PC-3 (cell line): Measurements from ENCODE around the gene RPP25.
A peak's percentile ranks its signal among the peaks of the same experiment; 100 is the strongest.

Experiments
- EZH2 ChIP-seq: fragments of 300-600 bp; sonication (generic); IDR thresholded peaks from one replicate; pipeline ENCODE4 v1.6.1; 2017; ENCODE audit warnings: antibody characterized with exemption, mild to moderate bottlenecking, low read length; ENCODE audit not compliant: unreplicated experiment
- TF ChIP-seq, protein P1 (sequence below): fragments of 300-600 bp; sonication (generic); conservative IDR thresholded peaks from 2 replicates; pipeline ENCODE4 v1.5.1; 2017; ENCODE audit warnings: antibody characterized with exemption, low read depth, mild to moderate bottlenecking, low read length

DNA sequence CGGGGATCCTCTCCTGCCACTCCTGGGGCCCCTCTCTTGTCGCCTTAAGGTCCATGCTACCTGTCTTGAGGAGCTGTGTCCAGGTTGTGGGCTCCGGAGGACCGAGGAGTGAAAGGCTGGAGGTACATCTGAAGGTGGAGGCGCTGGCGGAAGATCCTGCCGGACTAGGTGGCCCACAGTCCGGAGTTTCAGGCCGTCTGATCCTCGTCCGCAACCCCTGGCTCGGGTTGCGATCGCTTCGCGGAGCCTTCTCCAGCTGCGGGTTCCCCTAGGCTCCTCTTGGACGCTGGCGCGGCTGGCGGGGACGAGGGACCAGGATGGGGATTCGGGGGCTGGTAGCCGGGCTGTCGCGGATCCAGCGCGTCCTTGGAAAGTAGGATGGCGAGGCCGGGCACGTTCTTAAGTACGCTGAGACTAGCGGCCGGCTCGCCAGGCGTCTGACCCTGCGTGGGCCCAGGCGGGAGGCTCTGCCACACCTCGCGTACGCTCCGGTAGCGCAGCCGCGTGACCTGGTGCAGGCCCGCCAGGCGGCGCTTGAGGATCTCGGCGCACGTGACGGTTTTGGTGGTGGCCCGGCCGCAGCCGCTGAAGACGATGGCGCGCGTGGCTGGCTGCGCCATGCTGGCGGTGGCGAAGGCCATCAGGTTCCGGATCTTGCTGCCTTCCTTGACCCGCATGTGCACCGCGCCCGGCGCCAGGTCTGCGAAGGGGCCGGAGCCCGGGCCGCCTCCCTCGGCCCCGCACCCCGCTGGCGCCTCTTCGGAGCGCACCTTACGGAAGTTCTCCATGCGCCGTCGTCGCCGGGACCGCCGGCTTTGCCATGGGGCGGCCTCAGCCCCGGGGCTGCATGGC is 550 bp downstream of the RPP25 start:
- TF ChIP-seq EZH2: no peak
- TF ChIP-seq, protein P1, sequence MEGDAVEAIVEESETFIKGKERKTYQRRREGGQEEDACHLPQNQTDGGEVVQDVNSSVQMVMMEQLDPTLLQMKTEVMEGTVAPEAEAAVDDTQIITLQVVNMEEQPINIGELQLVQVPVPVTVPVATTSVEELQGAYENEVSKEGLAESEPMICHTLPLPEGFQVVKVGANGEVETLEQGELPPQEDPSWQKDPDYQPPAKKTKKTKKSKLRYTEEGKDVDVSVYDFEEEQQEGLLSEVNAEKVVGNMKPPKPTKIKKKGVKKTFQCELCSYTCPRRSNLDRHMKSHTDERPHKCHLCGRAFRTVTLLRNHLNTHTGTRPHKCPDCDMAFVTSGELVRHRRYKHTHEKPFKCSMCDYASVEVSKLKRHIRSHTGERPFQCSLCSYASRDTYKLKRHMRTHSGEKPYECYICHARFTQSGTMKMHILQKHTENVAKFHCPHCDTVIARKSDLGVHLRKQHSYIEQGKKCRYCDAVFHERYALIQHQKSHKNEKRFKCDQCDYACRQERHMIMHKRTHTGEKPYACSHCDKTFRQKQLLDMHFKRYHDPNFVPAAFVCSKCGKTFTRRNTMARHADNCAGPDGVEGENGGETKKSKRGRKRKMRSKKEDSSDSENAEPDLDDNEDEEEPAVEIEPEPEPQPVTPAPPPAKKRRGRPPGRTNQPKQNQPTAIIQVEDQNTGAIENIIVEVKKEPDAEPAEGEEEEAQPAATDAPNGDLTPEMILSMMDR: peak; percentile 31; the same call in 1 of the 2 replicates
